HG03457 (cell line): Measurements from ENCODE around the gene BOD1.

Experiments used
- ATAC-seq: cut with Tn5 transposase; IDR thresholded peaks from one replicate; pipeline ENCODE4 v1.9.1; 2021; ENCODE audit warnings: moderate number of reproducible peaks; ENCODE audit not compliant: unreplicated experiment

The BOD1 gene

DNA sequence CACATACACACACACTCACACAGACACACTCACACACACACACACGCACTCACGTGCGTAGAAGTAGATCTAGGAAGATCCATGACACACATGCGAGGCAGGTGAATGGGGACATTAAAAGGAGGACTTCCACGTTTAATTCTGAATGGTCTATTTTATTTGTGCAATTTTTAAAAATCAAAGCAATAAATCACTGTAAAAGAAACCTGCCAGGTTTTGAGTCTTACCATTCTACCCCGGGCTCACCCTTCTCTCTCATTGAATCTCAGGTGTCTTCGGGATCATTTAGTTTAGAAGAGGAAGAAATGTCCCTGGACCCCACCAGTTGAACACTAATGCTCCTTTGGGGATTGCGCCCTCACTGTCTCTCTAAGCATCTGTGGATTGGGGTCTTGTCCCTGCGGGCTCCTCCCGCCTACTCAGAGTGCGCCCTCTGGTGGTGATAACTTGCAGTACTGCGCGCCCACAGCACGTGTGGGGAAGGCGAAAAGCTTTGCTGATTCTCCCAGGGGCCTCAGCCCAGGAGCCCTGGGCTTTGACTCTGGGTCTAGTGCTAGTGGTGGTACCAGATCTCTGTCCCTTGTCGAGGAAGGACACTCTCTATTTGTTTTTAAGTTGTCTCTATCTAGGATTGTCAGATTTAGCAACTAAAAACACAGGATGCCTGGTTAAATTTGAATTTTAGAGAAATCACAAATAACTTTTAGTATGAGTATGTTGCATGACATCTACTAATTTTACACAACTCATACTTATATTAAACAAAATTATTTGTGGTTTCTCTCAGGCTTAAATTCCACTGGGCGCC lies 34.8 kb downstream of the BOD1 start:
- ATAC-seq = no peak

DNA sequence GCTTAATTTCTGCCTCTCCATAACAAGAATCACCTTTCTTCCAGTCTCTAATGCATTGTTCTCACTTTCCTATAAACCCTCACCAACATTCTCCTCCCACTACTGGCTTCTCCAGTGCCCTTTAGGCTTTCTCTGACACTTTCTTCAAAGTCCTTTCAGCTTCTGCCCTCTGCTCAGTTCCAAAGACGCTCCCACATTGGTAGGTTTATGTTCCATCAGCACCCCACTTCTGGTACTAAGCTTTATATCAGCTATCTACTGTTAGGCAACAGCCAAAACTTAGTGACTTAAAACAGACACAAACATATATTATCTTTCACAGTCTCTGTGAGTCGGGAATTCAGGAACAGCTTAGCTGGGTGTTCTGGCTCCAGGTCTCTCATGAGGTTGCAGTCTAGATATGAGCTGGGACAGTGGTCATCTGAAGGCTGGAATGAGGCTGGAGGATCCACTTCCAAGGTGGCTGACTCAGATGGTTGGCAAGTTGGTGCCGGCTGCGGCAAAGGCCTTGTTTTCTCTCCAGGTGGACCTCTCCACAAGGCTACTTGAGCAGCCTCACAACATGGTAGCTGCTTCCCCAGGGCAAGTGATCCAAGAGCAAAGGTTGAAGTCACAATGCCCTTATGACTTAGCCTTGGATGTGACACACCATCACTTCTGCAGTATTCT lies 37.4 kb downstream of the BOD1 start:
- no peak for ATAC-seq

DNA sequence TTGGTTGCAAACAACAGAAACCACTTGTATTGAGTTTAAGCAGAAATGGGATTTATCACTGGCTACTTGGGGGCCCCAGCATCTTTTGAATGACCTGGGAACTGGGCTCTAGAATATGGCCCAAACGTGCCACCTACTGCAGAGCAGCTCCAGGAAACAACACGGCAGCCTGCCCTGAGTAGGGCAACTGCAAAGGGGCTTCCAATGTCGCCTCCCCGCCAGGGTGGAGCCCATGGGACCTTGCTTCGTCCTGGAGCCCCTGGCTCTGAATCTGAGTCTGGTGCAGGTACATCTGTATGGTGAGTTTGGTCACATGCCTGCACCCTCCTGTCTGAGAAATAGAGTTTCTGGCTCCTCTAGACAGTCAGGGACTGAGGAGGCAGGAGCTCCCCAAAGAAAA lies 38.6 kb downstream of the BOD1 start:
- ATAC-seq = no peak

DNA sequence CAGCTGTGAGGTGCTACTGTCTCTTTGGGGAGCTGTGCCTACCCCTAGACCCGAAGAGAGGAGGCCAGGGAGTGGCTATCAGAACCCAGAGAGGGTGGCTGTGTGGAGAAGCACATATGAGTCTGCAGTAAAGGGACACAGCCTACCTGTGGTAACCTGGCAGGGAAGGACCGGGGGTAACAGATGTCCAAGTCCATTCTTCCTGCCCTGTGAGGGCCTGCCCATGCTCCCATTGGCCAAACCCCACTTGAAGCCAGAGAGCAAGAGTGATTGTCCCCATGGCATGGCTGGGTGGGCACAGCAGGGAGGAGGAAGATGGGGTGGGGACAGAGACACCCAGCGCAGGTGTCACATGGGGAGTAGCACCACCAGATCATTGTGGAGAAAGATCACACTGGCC lies 39.3 kb downstream of the BOD1 start:
- ATAC-seq = no peak

DNA sequence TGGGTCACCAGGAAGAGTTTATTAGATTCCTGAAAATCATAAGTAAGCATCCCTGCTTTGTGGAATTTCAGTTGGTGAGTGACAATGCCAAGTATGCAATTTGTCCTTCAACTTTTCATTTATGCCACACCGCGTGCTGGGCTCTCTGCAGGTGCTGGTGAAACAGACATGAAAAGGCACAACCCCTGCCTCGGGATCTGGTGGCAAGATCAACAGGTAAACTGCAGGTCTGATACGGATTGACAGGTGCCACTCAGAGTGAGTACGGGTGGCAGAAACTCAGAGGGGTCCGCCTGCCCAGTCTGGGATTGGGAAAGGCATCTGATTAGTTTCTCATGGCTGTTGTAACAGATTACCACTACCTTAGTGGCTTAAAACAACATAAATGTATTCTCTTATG lies 40.5 kb downstream of the BOD1 start:
- no peak for ATAC-seq

DNA sequence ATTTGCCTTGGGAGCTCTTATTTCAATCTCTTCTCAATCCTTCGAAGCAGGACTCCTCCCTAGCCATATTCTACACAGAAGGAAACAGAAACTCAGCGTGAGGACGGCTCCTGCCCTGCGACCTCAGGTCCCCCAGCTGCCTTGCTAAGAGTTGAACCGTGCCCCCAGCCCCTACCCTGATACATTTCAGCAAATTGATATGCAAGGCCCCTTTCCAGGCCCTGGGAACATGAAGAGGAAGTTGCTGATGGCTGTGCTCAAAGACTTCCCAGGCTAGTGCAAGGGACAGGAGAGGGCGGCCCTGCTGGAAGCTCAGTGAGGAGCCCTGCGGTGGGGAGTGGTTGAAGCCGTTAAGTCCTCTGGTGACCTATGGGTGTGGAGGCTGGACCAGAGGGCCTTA lies 41.5 kb downstream of the BOD1 start:
- ATAC-seq = no peak

DNA sequence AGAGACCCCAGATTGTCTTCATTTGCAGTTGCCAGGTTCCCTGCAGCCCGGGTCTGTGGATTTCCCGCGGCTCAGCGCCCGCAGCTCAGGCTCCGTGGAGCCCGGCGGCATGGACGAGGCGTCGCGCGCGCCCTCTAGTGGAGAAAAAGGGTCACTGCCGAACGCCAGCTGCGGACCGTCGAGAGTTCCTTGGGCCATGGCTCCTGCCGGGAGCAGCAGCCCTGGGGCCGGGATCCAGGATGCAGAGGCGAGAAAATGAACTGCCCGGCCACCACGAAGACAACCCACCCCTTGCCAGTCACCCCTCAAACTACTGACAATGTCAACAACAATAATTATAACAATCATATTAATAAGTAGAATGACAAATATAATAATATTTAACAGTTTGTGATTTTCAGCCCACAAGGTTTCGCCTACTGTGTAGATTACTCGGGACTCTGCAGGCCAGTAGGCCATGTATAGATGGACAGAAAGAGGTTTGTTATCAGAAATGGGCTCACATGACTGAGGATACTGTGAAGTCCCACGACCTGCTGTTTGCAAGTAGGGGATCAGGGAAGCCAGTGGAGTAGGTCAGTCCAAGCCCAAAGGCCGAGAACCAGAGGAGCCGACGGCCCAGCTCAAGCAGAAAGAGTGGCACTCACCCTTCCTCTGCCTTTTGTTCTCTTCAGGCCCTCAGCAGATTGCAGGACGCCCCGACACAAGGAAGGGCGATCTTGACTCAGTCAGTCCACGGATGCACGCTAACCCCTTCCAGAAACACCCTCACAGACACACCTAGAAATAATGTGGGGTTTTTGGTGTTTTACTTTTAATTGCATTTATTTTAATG lies 43.1 kb downstream of the BOD1 start:
- ATAC-seq = no peak

DNA sequence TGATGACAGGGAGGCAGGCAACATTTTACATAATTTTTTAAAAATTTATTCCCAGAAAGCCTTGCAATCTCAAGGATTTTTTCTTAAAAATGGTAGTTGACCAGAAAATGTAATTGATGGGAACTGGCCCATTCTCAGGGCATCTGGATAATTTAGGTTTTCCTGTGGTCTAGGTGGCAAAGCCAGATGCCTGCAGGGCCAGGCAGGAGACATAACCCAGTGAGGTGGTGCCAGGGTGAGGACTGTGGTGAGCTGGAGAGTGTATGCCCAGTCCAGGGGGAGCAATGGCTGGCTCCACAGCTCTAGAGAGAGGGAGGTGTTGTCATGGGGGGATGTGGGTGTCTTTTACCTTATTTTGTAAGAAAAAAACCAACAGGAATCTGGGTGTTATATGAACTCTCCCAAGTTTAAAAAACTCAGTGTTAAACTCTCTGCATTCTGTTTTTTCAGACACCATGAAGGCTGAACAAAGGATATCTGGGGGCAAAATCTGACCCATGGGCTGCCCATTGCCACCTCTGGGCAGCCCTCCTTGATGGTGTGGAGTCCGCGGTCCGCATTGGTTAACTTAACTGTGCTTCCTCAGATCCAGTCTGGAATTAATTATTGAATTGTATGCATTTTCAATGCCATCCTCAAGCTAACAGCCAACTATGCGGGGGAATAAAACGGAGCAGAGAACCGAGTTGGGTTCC lies 43.9 kb downstream of the BOD1 start:
- ATAC-seq = no peak

DNA sequence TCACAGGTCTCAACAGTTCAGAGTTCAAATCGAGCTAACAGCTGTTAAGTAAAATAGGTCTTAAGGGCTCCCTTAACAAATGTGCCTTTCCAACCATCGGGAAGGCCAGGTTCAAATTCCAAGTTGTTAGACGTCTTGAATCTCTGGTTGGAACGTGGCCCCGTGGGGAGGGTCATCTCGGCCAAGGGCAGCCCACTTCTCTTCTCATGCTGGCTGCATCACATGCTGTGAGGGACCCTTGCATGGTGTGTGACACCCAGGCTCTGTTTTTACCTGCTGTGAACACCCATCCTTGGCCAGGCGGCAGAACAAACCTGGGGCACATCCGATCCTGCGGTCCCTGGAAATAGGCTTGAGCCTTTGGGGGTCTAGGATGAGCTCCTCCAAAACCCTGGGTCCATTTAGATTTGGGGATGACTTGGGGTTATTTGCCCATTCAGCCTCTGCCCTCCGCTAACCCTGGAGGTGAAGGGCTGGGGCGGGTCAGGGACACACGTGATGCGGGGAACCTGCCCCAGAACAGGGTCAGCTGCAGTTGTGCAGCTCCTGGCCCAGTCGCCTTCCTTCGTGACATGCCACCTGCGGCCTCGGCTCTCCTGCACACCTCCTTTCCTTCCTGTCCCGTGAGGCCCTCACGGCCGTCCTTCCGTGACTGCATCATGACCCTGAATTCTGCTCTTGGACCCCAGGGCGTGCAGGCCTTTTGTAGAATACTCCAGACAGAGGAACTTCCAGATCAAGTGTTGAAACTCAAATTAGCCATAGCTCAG lies 45.9 kb downstream of the BOD1 start:
- ATAC-seq = no peak

DNA sequence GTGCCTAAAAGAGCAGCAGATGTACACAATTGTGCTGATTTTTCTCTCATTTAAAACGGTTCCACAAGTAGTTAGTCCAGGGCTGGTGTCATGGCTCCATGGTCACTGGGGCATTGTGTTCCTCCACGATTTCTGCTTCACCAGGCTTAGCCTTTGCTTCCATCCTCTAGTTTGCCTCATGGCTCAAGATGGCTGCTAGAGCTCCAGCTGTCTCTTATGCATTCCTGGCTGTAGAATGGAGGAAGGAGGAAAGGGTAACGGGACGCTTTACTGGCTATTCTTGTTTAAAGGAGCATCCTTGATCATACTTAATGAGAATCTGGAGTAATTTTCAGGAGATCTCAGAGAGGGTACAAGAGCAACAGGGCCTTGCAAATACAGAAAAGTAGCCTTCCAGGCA lies 47.7 kb downstream of the BOD1 start:
- ATAC-seq = no peak

DNA sequence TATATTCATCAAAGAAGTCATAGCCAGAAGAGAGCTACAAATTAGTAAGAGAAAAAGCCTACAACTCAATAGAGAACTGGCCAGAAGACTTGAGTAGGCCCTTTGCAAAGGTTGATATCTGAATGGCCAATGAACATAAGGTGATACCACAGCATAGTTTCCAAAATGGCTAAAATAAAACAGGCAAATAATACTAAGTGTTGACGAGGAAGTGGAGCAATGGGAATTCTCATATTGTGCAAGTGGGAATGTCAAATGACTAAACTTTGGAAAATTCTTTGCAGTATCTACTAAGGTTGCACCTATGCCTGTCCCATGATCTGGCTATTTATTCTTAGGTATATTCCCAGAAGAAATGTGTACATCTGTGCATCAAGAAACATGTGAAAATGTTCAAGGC lies 48.3 kb downstream of the BOD1 start:
- ATAC-seq = no peak

DNA sequence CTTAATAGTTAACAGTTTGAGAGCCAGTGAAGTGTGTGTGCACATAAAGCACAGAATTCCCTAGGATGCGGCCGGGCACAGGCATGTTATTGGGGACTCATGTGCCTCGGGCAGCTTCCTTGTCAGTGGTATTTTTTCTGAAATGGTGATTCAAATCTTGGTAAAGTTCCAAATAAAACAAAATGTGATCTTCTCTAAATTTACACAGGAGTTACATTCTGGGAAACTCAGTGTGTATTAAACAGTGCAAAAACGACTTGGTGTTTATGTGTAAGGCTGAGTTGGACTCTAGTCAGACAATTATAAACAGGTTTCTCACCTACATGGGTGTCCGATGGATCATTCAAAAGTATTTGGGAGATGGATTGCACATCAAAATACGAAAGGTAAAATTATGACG lies 48.9 kb downstream of the BOD1 start:
- ATAC-seq = no peak

DNA sequence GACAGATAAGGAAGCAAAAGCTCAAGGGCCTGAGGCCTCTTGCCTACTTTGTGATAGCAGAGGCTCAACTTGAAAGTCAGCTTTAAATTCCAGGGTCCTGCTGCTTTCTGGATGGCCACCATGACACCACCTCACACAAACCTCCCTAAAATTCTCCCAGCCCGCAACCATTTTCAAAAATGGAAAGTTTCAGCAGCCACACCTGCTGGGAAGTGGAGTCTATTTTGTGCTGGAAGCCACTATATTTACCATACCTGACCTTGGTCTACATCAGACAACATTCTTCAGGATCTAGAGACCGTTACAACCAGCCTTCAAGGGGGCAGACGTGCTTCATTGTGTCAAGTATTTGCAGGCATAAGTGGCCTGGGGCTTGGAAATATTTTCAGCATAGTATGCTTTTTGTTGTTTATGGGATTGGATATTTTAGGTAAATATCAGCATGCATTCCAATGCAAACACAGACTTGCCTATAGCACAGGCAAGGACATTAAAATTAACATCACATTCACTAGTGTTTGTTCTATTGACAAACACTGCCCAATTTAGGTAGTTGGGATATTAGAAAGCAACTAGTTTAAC lies 50.9 kb downstream of the BOD1 start:
- no peak for ATAC-seq

DNA sequence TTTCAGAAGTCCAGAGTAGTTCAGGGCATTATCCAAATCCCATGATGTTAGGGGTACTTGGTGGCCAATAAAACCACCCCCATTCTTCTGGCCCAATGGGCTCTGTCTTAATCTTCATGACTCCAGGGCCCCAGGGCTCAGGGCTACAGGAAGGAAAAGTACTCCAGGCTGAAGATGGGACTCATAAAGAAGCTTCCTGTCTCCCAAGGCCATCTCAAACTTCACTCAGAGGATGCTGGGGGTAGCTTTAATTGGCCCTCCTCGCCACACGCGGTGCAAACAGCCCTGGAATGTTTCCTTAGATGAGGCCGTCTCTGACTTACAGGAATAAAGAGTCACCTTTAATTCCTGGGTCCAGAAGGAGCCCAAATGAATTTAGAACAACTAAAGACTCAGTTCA lies 52.3 kb downstream of the BOD1 start:
- ATAC-seq = no peak

DNA sequence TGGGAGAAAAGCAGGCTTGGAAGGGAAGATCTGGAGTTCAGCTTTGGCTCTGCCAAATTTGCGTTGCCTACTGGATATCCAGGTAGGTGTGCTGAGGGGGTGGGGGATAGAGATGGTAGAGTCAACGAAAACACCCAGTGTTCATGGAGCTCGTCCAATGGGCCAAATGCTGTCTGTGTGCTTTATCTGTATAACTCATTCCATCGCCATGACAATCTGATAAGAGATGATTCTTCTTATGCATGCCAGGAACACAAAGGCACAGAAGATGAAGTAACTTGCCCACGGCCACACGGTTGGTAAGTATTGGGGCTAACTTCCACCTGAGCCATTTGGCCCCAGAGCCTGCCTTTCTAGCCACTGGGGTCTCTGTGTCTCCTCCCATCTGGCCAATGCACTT lies 53.2 kb downstream of the BOD1 start:
- ATAC-seq = no peak

DNA sequence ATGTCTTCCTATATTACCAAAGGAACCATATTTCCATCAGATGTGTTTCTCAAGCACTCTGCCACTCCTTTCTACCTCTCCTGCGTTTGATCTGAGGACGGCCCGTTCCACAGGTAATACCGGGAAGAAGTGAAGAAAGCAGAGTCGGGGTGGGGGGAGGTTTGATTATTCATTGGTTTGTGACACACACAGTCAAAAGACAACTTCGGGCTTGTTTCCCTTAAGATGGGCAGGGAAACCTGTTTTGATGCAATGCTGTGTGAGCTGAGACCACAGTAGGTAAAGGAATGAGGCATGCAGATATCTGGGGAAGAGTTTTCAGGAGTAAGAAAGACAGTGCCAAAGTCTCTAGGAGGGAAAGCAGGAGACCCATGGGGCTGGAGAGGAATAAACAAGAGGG lies 54.0 kb downstream of the BOD1 start:
- no peak for ATAC-seq
